CD4-positive, alpha-beta T cell treated with Interleukin-6 for 4 hours (primary cell): ENCODE results near the gene GRM1.
"Not testable (repeated sequence)": the region's sequence is repeated elsewhere in the genome, so short reads cannot be mapped to it uniquely, and the experiment has no call there.

Experiments used
- DNase-seq: peaks from one replicate; pipeline ENCODE4 v3.0.0-alpha.2; 2020; ENCODE audit warnings: mixed read lengths

Gene GRM1

GRCh38 chr6:146200176-146200575 lies 171.3 kb downstream of the GRM1 start:
- no peak for DNase-seq

GRCh38 chr6:146202570-146202969 lies 173.7 kb downstream of the GRM1 start:
- DNase-seq = no peak

- DNase-seq = no peak
Observed at GRCh38 chr6:146209942-146210341, 181.1 kb downstream of the GRM1 start.

GRCh38 chr6:146210406-146211083 lies 181.7 kb downstream of the GRM1 start:
- DNase-seq = no peak

GRCh38 chr6:146211646-146212045 lies 182.8 kb downstream of the GRM1 start:
- DNase-seq = no peak

- no peak for DNase-seq
Observed at GRCh38 chr6:146212781-146213180, 183.9 kb downstream of the GRM1 start.

GRCh38 chr6:146219101-146219500 lies 190.2 kb downstream of the GRM1 start:
- DNase-seq = no peak

GRCh38 chr6:146224449-146224848 lies 195.6 kb downstream of the GRM1 start:
- DNase-seq = no peak

- DNase-seq = no peak
Observed at GRCh38 chr6:146224988-146225387, 196.1 kb downstream of the GRM1 start.

GRCh38 chr6:146240322-146240721 lies 211.5 kb downstream of the GRM1 start:
- DNase-seq = no peak

GRCh38 chr6:146240807-146241206 lies 211.9 kb downstream of the GRM1 start:
- DNase-seq = no peak

GRCh38 chr6:146243646-146244045 lies 214.8 kb downstream of the GRM1 start:
- not testable (repeated sequence) for DNase-seq

GRCh38 chr6:146244630-146245143 lies 215.8 kb downstream of the GRM1 start:
- no peak for DNase-seq

- DNase-seq = no peak
Observed at GRCh38 chr6:146246028-146246427, 217.2 kb downstream of the GRM1 start.

GRCh38 chr6:146253691-146254090 lies 224.8 kb downstream of the GRM1 start:
- DNase-seq = no peak

- no peak for DNase-seq
Observed at GRCh38 chr6:146258206-146258605, 229.3 kb downstream of the GRM1 start.

GRCh38 chr6:146260886-146261285 lies 232.0 kb downstream of the GRM1 start:
- no peak for DNase-seq

- no peak for DNase-seq
Observed at GRCh38 chr6:146265056-146265455, 236.2 kb downstream of the GRM1 start.

- DNase-seq = no peak
Observed at GRCh38 chr6:146267447-146267846, 238.6 kb downstream of the GRM1 start.

- DNase-seq = no peak
Observed at GRCh38 chr6:146267946-146268345, 239.1 kb downstream of the GRM1 start.

GRCh38 chr6:146269482-146269881 lies 240.6 kb downstream of the GRM1 start:
- DNase-seq = no peak

- not testable (repeated sequence) for DNase-seq
Observed at GRCh38 chr6:146271163-146271562, 242.3 kb downstream of the GRM1 start.

GRCh38 chr6:146273490-146273889 lies 244.6 kb downstream of the GRM1 start:
- no peak for DNase-seq

- DNase-seq = no peak
Observed at GRCh38 chr6:146277142-146277541, 248.3 kb downstream of the GRM1 start.
